IMR-90 (cell line): ENCODE measurements around the gene SRC. TPM values are rescaled to one million over a fixed set of nuclear protein-coding genes. Genes with fewer than 3 reads are reported as not detected.

Source experiments
- ATAC-seq: fragments of 200-7000 bp; cut with Tn5 transposase; 2 replicates; pipeline ENCODE4 v1.9.1; 2020; ENCODE audit warnings: low read depth, mild to moderate bottlenecking, moderate library complexity
- BruUV-seq: library from RNA; stranded (reverse); fragments of 400-500 nt; replicated peaks from 2 replicates; lab custom pipeline; 2021; lab: Mats Ljungman, UMichigan
- CTCF ChIA-PET: fragments of 300-600 bp; formaldehyde crosslinking; extraction: SDS; loops from one replicate; lab custom pipeline; 2021; ENCODE audit warnings: antibody characterized with exemption; lab: Yijun Ruan, JAX
- POLR2A ChIA-PET: fragments of 300-600 bp; sonication (Branson Sonifier 250); formaldehyde crosslinking; loops from one replicate; lab custom pipeline; 2022; ENCODE audit warnings: antibody characterized with exemption; ENCODE audit not compliant: unreplicated experiment; lab: Charles Lee
- DNase-seq: peaks from one replicate; pipeline ENCODE4 v3.0.0; 2013
- H2AFZ ChIP-seq: replicated peaks from 2 replicates; pipeline ENCODE3; 2013; ENCODE audit warnings: low read length, mild to moderate bottlenecking; ENCODE audit not compliant: poor library complexity
- H2AK5ac ChIP-seq: 2 replicates; pipeline ENCODE4 v1.6.1; 2013; ENCODE audit warnings: low read depth, low read length, inconsistent platforms
- H2AK9ac ChIP-seq: replicated peaks from 2 replicates; pipeline ENCODE3; 2013; ENCODE audit warnings: mild to moderate bottlenecking, low read depth, low read length, moderate library complexity; ENCODE audit not compliant: poor library complexity
- H2BK120ac ChIP-seq: 2 replicates; pipeline ENCODE4 v1.6.1; 2013; ENCODE audit warnings: low read depth, low read length, inconsistent platforms
- H2BK15ac ChIP-seq: 3 replicates; pipeline ENCODE4 v1.6.1; 2013; ENCODE audit warnings: low read depth, low read length, inconsistent platforms
- H2BK20ac ChIP-seq: 2 replicates; pipeline ENCODE4 v1.6.1; 2013; ENCODE audit warnings: low read depth, mild to moderate bottlenecking, inconsistent platforms, low read length, moderate library complexity
- H2BK5ac ChIP-seq: 2 replicates; pipeline ENCODE4 v1.6.1; 2013; ENCODE audit warnings: mild to moderate bottlenecking, low read depth, low read length, inconsistent platforms; ENCODE audit not compliant: poor library complexity, severe bottlenecking
- H3K14ac ChIP-seq: replicated peaks from 2 replicates; pipeline ENCODE4 v1.6.1; 2013; ENCODE audit warnings: low read depth, low read length, inconsistent platforms
- H3K18ac ChIP-seq: 2 replicates; pipeline ENCODE4 v1.6.1; 2013; ENCODE audit warnings: low read depth, low read length, control low read depth
- H3K23ac ChIP-seq: 2 replicates; pipeline ENCODE4 v1.6.1; 2013; ENCODE audit warnings: low read depth, low read length, inconsistent platforms
- H3K27ac ChIP-seq: 2 replicates; pipeline ENCODE4 v1.5.1; 2013; ENCODE audit warnings: mild to moderate bottlenecking, control low read depth, low read length; ENCODE audit not compliant: insufficient read depth
- H3K27me3 ChIP-seq: 2 replicates; pipeline ENCODE4 v1.6.1; 2013; ENCODE audit warnings: low read length; ENCODE audit not compliant: control insufficient read depth, insufficient read depth
- H3K36me3 ChIP-seq: 2 replicates; pipeline ENCODE4 v1.6.1; 2013; ENCODE audit warnings: low read length, mixed read lengths; ENCODE audit not compliant: control insufficient read depth, insufficient read depth
- H3K4ac ChIP-seq: 2 replicates; pipeline ENCODE4 v1.6.1; 2013; ENCODE audit warnings: low read depth, low read length, inconsistent platforms
- H3K4me1 ChIP-seq: 2 replicates; pipeline ENCODE4 v1.6.1; 2013; ENCODE audit warnings: low read length, mixed read lengths; ENCODE audit not compliant: control insufficient read depth, insufficient read depth
- H3K4me2 ChIP-seq: 2 replicates; pipeline ENCODE4 v1.6.1; 2013; ENCODE audit warnings: low read depth, mild to moderate bottlenecking, control low read depth, low read length, moderate library complexity
- H3K4me3 ChIP-seq: 2 replicates; pipeline ENCODE4 v1.5.1; 2013; ENCODE audit warnings: low read depth, mild to moderate bottlenecking, control low read depth, low read length, moderate library complexity; ENCODE audit not compliant: insufficient read depth
- H3K56ac ChIP-seq: 2 replicates; pipeline ENCODE4 v1.6.1; 2013; ENCODE audit warnings: low read length, inconsistent platforms; ENCODE audit not compliant: insufficient read depth; ENCODE audit errors: extremely low read depth
- H3K79me1 ChIP-seq, 2 experiments: 2 replicates each; pipeline ENCODE4 v1.6.1; 2013; ENCODE audit warnings: low read length in 2 of 2, inconsistent platforms in 1 of 2, low read depth in 1 of 2
- H3K9ac ChIP-seq: 2 replicates; pipeline ENCODE4 v1.6.1; 2013; ENCODE audit warnings: low read depth, low read length, control low read depth
- H3K9me1 ChIP-seq: 2 replicates; pipeline ENCODE4 v1.6.1; 2013; ENCODE audit warnings: low read length, inconsistent platforms; ENCODE audit not compliant: insufficient read depth
- H3K9me3 ChIP-seq: 2 replicates; pipeline ENCODE4 v1.6.1; 2013; ENCODE audit warnings: low read length; ENCODE audit not compliant: control insufficient read depth, insufficient read depth
- H4K20me1 ChIP-seq: 2 replicates; pipeline ENCODE4 v1.6.1; 2013; ENCODE audit warnings: low read length, inconsistent platforms; ENCODE audit not compliant: insufficient read depth
- H4K5ac ChIP-seq: 2 replicates; pipeline ENCODE4 v1.6.1; 2013; ENCODE audit warnings: mild to moderate bottlenecking, low read depth, low read length, control low read depth
- H4K8ac ChIP-seq, 2 experiments: 2 replicates each; pipeline ENCODE4 v1.6.1; 2013; ENCODE audit warnings: low read depth in 2 of 2, low read length in 2 of 2, control low read depth in 1 of 2, inconsistent platforms in 1 of 2
- H4K91ac ChIP-seq: 2 replicates; pipeline ENCODE4 v1.6.1; 2013; ENCODE audit warnings: low read depth, low read length, inconsistent platforms; ENCODE audit not compliant: insufficient read depth
- BHLHE40 ChIP-seq: fragments of 150-350 bp; IDR thresholded peaks from 2 replicates; pipeline ENCODE4 v1.6.1; 2016; ENCODE audit warnings: mild to moderate bottlenecking, low read depth, low read length
- CEBPB ChIP-seq: IDR thresholded peaks from 2 replicates; pipeline ENCODE4 v1.6.1; 2012; ENCODE audit warnings: low read depth, low read length, improper control_type of control experiment
- FOS ChIP-seq: fragments of 150-350 bp; IDR thresholded peaks from 2 replicates; pipeline ENCODE4 v1.6.1; 2016; ENCODE audit warnings: low read depth, low read length
- MAZ ChIP-seq: IDR thresholded peaks from 2 replicates; pipeline ENCODE4 v1.6.1; 2012; ENCODE audit warnings: low read depth, mild to moderate bottlenecking, low read length, improper control_type of control experiment, moderate library complexity, borderline replicate concordance
- RAD21 ChIP-seq: IDR thresholded peaks from 2 replicates; pipeline ENCODE4 v1.6.1; 2012; ENCODE audit warnings: low read length, improper control_type of control experiment
- WGBS, 2 experiments: methylation state at CpG; one replicate each; pipeline versions ENCODE4 v1.1.5 to v1.1.7; 2013; ENCODE audit warnings: missing lambda C conversion rate in 2 of 2; ENCODE audit not compliant: insufficient read length in 1 of 2; ENCODE audit errors: extremely low coverage in 2 of 2; 5-methylcytosine and 5-hydroxymethylcytosine counted together
- dilution Hi-C: fragments of 300-500 bp; cut with HindIII; formaldehyde crosslinking; loops from one replicate; pipeline ENCODE4 v1.14.3; 2018; ENCODE audit warnings: low sequenced_read_pairs; ENCODE audit not compliant: unreplicated experiment
- in situ Hi-C: fragments of 300-500 bp; cut with MboI; formaldehyde crosslinking; loops from 3 replicates; pipeline ENCODE4 v1.14.3; 2019; ENCODE audit warnings: low sequenced_read_pairs, inconsistent platforms, mixed read lengths
- intact Hi-C: fragments of 100-400 bp; cut with micrococcal nuclease; formaldehyde crosslinking; loops from 2 replicates; pipeline ENCODE4 v1.10.0; 2022
- polyA plus RNA-seq, 3 experiments: library from polyadenylated mRNA; depleted of rRNA; stranded (reverse); fragments of >200 nt; gene quantifications; 2 replicates each; pipeline ENCODE4 v1.2.3, GENCODE V29; 2012; ENCODE audit warnings: low replicate concordance in 1 of 3
- total RNA-seq: library from RNA; depleted of rRNA; stranded (reverse); fragments of >200 nt; gene quantifications from 2 replicates; pipeline ENCODE4 v1.2.3, GENCODE V29; 2012

Gene SRC
- total and polyA plus RNA-seq, 2 of the 4 experiments (the other 2 are of a cell fraction): 7.0 to 24.2 TPM

DNA sequence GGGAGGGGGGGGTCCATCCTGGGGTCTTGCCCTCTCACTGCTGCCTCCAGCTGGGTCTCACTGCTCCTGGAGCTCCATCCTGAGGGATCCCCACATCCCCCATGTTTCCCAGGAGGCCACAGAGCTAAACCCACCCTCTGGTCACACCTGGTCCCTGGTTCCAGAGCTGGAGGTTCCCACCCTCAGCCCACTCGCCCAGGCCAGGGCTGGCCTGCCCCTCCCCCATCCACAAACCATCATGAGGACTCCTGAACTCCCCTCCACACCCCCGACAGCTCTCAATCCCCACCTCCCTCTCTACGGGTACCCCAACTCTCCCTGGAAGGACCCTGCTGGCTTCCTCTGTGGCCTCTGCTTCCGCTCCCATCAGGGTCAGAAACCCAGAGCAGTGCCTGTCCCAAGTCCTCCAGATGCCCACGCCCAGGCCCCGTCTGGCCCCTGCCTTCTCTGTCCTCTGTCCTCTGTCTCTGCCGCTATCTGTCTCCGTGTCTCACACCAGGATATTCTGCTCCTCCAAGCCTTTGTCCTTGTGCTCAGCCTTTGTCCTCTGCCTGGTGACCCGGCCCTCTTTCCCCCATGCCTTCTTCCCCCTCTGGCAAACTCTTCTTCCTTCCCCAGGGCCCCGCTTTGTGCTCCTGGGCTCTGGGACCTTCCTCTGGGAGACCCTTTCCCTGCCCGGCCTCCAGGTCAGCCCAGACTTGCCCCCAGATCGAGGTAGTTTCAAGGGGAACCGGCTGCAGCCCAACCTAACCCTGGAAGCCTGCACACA is 74.0 kb downstream of the SRC start:
- dilution Hi-C loops (no loop called here), intact Hi-C loops (no loop called here), in situ Hi-C loops (no loop called here)
- Histone ChIP-seq H3K27me3 (peaks cover 92% of the 10 kb centered on the region), H3K18ac (no peak overlapping the region), H3K9me1 (peaks cover 9% of the 10 kb centered on the region; the same call in 1 of the 2 replicates), H3K9ac (no peak overlapping the region), H4K8ac (no peak overlapping the region), H3K4ac (no peak overlapping the region), H3K23ac (no peak overlapping the region), H3K56ac (no peak overlapping the region), H4K91ac (no peak overlapping the region), H3K79me1 (no peaks in the 10 kb centered on the region), H3K9me3 (no peaks in the 10 kb centered on the region), H3K27ac (no peak overlapping the region), H4K5ac (no peak overlapping the region), H4K20me1 (no peaks in the 10 kb centered on the region), H2BK20ac (no peak overlapping the region), H2BK15ac (no peak overlapping the region), H2AK9ac (no peak overlapping the region), H3K14ac (no peak overlapping the region), H2AFZ (no peak overlapping the region), H2BK5ac (no peak overlapping the region), H3K4me1 (no peaks in the 10 kb centered on the region; the same call in 1 of the 2 replicates), H2BK120ac (no peak overlapping the region), H3K4me2 (no peak overlapping the region), H3K4me3 (no peak overlapping the region), H3K36me3 (no peaks in the 10 kb centered on the region), H2AK5ac (no peak overlapping the region)
- WGBS, 2 experiments: 69% methylated on average over 11 of the region's 13 CpGs; no CpG with 5 or more reads in 1 of the 2 experiments
- BruUV-seq: no TSS peak
- DNase-seq (no peak), ATAC-seq (no peak)
- ChIA-PET POLR2A (no interaction called here), CTCF (no interaction called here)
- no peak for TF ChIP-seq MAZ
- no peak for TF ChIP-seq CEBPB
- TF ChIP-seq BHLHE40: no peak
- TF ChIP-seq RAD21: no peak
- TF ChIP-seq FOS: no peak
